GM12874 (cell line): Measurements from ENCODE around the gene LRMDA.

ENCODE experiments used
- CTCF ChIP-seq: IDR thresholded peaks from 2 replicates; pipeline ENCODE4 v1.5.1; 2011; ENCODE audit warnings: low read depth, mild to moderate bottlenecking, control low read depth, low read length, moderate library complexity; ENCODE audit not compliant: insufficient read depth

Gene LRMDA

GRCh38 chr10:76333796-76334195 lies 902.4 kb downstream of the LRMDA start:
- TF ChIP-seq CTCF: no peak

GRCh38 chr10:76334255-76334654 lies 902.8 kb downstream of the LRMDA start:
- TF ChIP-seq CTCF: no peak

- TF ChIP-seq CTCF: no peak
Observed at GRCh38 chr10:76336213-76336963, 905.0 kb downstream of the LRMDA start.

- no peak for TF ChIP-seq CTCF
Observed at GRCh38 chr10:76337641-76338040, 906.2 kb downstream of the LRMDA start.

GRCh38 chr10:76338187-76338586 lies 906.8 kb downstream of the LRMDA start:
- TF ChIP-seq CTCF: no peak

GRCh38 chr10:76341740-76342139 lies 910.3 kb downstream of the LRMDA start:
- no peak for TF ChIP-seq CTCF

- no peak for TF ChIP-seq CTCF
Observed at GRCh38 chr10:76342996-76343395, 911.6 kb downstream of the LRMDA start.

GRCh38 chr10:76347832-76348231 lies 916.4 kb downstream of the LRMDA start:
- no peak for TF ChIP-seq CTCF
